K562 (cell line): Measurements from ENCODE around the gene TTLL4. TPM values are rescaled to one million over a fixed set of nuclear protein-coding genes. Genes with fewer than 3 reads are reported as not detected.

Experiments
- CTCFL ChIP-seq: IDR thresholded peaks from 2 replicates; pipeline ENCODE4 v1.6.1; 2011; ENCODE audit warnings: borderline replicate concordance, low read depth, mild to moderate bottlenecking, moderate library complexity, low read length; ENCODE audit not compliant: insufficient read depth, poor library complexity, severe bottlenecking
- ELF1 ChIP-seq: fragments of 200-800 bp; sonication (Bioruptor generic); IDR thresholded peaks from 2 replicates; pipeline ENCODE4 v1.6.1; 2016; ENCODE audit warnings: missing genetic modification characterization, missing compliant biosample characterization
- GABPB1 ChIP-seq: sonication (generic); formaldehyde crosslinking; IDR thresholded peaks from 2 replicates; pipeline ENCODE4 v1.8.0; 2022; ENCODE audit warnings: mild to moderate bottlenecking, missing genetic modification reagents
- HDAC1 ChIP-seq, 2 experiments: fragments of 450-650 bp; IDR thresholded peaks; 2 replicates each; pipeline ENCODE4 v1.6.1; 2016 to 2017; ENCODE audit warnings: inconsistent platforms in 1 of 2, mild to moderate bottlenecking in 1 of 2, moderate library complexity in 1 of 2
- KLF1 ChIP-seq: fragments of 450-650 bp; IDR thresholded peaks from 2 replicates; pipeline ENCODE4 v1.6.1; 2016; ENCODE audit warnings: missing genetic modification characterization, missing compliant biosample characterization
- MNT ChIP-seq, 2 experiments: fragments of 450-650 bp; conservative IDR thresholded peaks; 2 replicates each; pipeline ENCODE4 v1.6.1; 2017; ENCODE audit warnings: mild to moderate bottlenecking in 2 of 2, moderate library complexity in 2 of 2
- MXI1 ChIP-seq: IDR thresholded peaks from 2 replicates; pipeline ENCODE4 v1.6.1; 2011; ENCODE audit warnings: low read depth, mild to moderate bottlenecking, improper control_type of control experiment, low read length
- NCOA2 ChIP-seq, 2 experiments: fragments of 450-650 bp; IDR thresholded peaks; 2 replicates each; pipeline ENCODE4 v1.6.1; 2018; ENCODE audit warnings: mild to moderate bottlenecking in 2 of 2, moderate library complexity in 1 of 2; ENCODE audit not compliant: partially characterized antibody in 2 of 2
- RBBP5 ChIP-seq: fragments of 200-600 bp; sonication (generic); IDR thresholded peaks from 2 replicates; pipeline ENCODE4 v1.6.1; 2012; ENCODE audit warnings: borderline replicate concordance, mild to moderate bottlenecking, low read length, control low read depth, inconsistent platforms; ENCODE audit not compliant: insufficient read depth, poor library complexity, severe bottlenecking
- RFX1 ChIP-seq: fragments of 450-650 bp; IDR thresholded peaks from 2 replicates; pipeline ENCODE4 v1.6.1; 2016; ENCODE audit warnings: mild to moderate bottlenecking, moderate library complexity
- SPI1 ChIP-seq: IDR thresholded peaks from 2 replicates; pipeline ENCODE4 v1.6.1; 2011; ENCODE audit warnings: low read depth, low read length, control low read depth, borderline replicate concordance
- SREBF2 ChIP-seq: sonication (generic); formaldehyde crosslinking; IDR thresholded peaks from 2 replicates; pipeline ENCODE4 v1.4.0; 2020; ENCODE audit warnings: mild to moderate bottlenecking, missing genetic modification reagents
- TAF9B ChIP-seq: fragments of 450-650 bp; IDR thresholded peaks from 2 replicates; pipeline ENCODE4 v1.6.1; 2018; ENCODE audit warnings: mild to moderate bottlenecking; ENCODE audit not compliant: partially characterized antibody
- VEZF1 ChIP-seq: fragments of 200-800 bp; sonication (Bioruptor generic); IDR thresholded peaks from 2 replicates; pipeline ENCODE4 v1.6.1; 2017; ENCODE audit warnings: missing genetic modification characterization, missing compliant biosample characterization
- YY1 ChIP-seq, 3 experiments: IDR thresholded peaks; 2 replicates each; pipeline ENCODE4 v1.6.1; 2011; ENCODE audit warnings: low read length in 2 of 3, mild to moderate bottlenecking in 2 of 3, moderate library complexity in 2 of 3, borderline replicate concordance in 1 of 3, control low read depth in 1 of 3, low read depth in 1 of 3; ENCODE audit not compliant: insufficient read depth in 3 of 3, insufficient replicate concordance in 2 of 3, control insufficient read depth in 1 of 3, insufficient read length in 1 of 3; ENCODE audit errors: extremely low read depth in 1 of 3
- ZBTB17 ChIP-seq: fragments of 450-650 bp; formaldehyde crosslinking; IDR thresholded peaks from 2 replicates; pipeline ENCODE4 v1.4.0; 2020; ENCODE audit warnings: mild to moderate bottlenecking
- ZBTB7A ChIP-seq: IDR thresholded peaks from 2 replicates; pipeline ENCODE4 v1.6.1; 2011; ENCODE audit warnings: low read depth, mild to moderate bottlenecking, low read length, moderate library complexity, borderline replicate concordance; ENCODE audit not compliant: control insufficient read depth
- ZFX ChIP-seq: sonication (generic); formaldehyde crosslinking; IDR thresholded peaks from 2 replicates; pipeline ENCODE4 v1.8.0; 2022; ENCODE audit warnings: mild to moderate bottlenecking, missing genetic modification reagents, moderate library complexity
- ZNF253 ChIP-seq: fragments of 250-450 bp; sonication (Bioruptor Pico); conservative IDR thresholded peaks from 2 replicates; pipeline ENCODE4 v1.6.1; 2021; ENCODE audit warnings: mild to moderate bottlenecking
- ZZZ3 ChIP-seq: fragments of 450-650 bp; IDR thresholded peaks from 2 replicates; pipeline ENCODE4 v1.6.1; 2016; ENCODE audit warnings: antibody characterized with exemption, mild to moderate bottlenecking, moderate library complexity
- polyA plus RNA-seq, 8 experiments: library from polyadenylated mRNA; depleted of rRNA in 4 of 8; stranded (reverse) in 5 of 8; unstranded in 3 of 8; fragments of >200 nt; fragmentation: Nextera tagmentation in 2 of 8; fragmentation: Illumina TruSeq in 1 of 8; extraction: Ambion mirVana in 2 of 8; extraction: Trizol in 1 of 8; gene quantifications; 2 replicates each; pipeline versions ENCODE4 v1.2.1 to v1.2.3, GENCODE V29; 2011 to 2014; ENCODE audit warnings: inconsistent platforms in 1 of 8, missing spikeins in 1 of 8
- total RNA-seq, 7 experiments: library from RNA; depleted of rRNA in 6 of 7; stranded (reverse); fragments of >200 nt in 6 of 7; fragmentation: Illumina TruSeq in 2 of 7; extraction: Trizol in 2 of 7; gene quantifications; 2 replicates each; pipeline versions ENCODE4 v1.2.1 to v1.2.3, GENCODE V29; 2011 to 2021; ENCODE audit warnings: low replicate concordance in 1 of 7

Gene TTLL4
- total and polyA plus RNA-seq, 9 of the 15 experiments (the other 6 are each of a cell fraction or from before 2014, with no cell fraction given): 12.6 to 67.5 (median 24.5) TPM

- no peak for TF ChIP-seq ZNF253 (CRISPR knock-in tag)
- peak; percentile 61 for TF ChIP-seq TAF9B
- peak; percentile 91 for TF ChIP-seq RFX1
- peak; percentile 34 for TF ChIP-seq RBBP5
- peak; percentile 14 to 76; a peak in 2 of 4 replicates for TF ChIP-seq MNT (conservative IDR thresholded peaks at IDR 0.05)
- TF ChIP-seq MXI1: 0 out of 2 replicates have a peak, but pooled peaks have one; percentile 24
- TF ChIP-seq SPI1: no peak
- TF ChIP-seq ZZZ3: peak; percentile 79
- TF ChIP-seq ZFX (CRISPR knock-in tag): peak; percentile 53
- peak; percentile 94 for TF ChIP-seq GABPB1 (CRISPR knock-in tag)
- peak in 1 of 2 experiments; percentile 92 for TF ChIP-seq NCOA2 (IDR thresholded peaks at IDR 0.05; ENCODE audit: partially characterized antibody in 2 of 2)
- TF ChIP-seq VEZF1 (CRISPR knock-in tag): peak; percentile 59; the same call in 1 of the 2 replicates
- no peak for TF ChIP-seq KLF1 (tag)
- TF ChIP-seq HDAC1 (IDR thresholded peaks at IDR 0.05): peak in 1 of 2 experiments; percentile 95; a peak in 2 of 4 replicates
- TF ChIP-seq ELF1 (tag): peak; percentile 59; the same call in 1 of the 2 replicates
- TF ChIP-seq CTCFL: peak; percentile 17
- TF ChIP-seq ZBTB7A: peak; percentile 10; the same call in 1 of the 2 replicates
- TF ChIP-seq ZBTB17 (CRISPR knock-in tag): peak; percentile 35; the same call in 1 of the 2 replicates
- TF ChIP-seq YY1 (IDR thresholded peaks at IDR 0.05; ENCODE audit: borderline replicate concordance in 1 of 3, control insufficient read depth in 1 of 3, extremely low read depth in 1 of 3, insufficient read depth in 3 of 3, insufficient read length in 1 of 3, insufficient replicate concordance in 2 of 3, low read depth in 1 of 3, low read length in 2 of 3): peak; percentile 42 to 87 (median 81)
- TF ChIP-seq SREBF2: no peak
Measured at GRCh38 chr2:218671654-218672566, 38.7 kb upstream of the TTLL4 start, which contains the start of the genes RNF25 and STK36 (continued).
